ENCODE results near the gene PITPNC1. TPM values are rescaled to one million over a fixed set of nuclear protein-coding genes. Genes with fewer than 3 reads are reported as not detected.
"Not testable (repeated sequence)": the region's sequence is repeated elsewhere in the genome, so short reads cannot be mapped to it uniquely, and the experiment has no call there.

Gene PITPNC1
- total and polyA plus RNA-seq, 7 donors, result 3.0 to 15.7 (median 5.6) TPM

- intact Hi-C loops (cut with DNase I), result no loop called here
Observed at GRCh38 chr17:67639979-67640378, 262.9 kb downstream of the PITPNC1 start.

GRCh38 chr17:67642488-67642887, 265.4 kb downstream of the PITPNC1 start:
- Histone ChIP-seq H3K4me1 (peaks cover 0 to 8% (median 0%) of the 10 kb centered on the region in 4 donors), H3K27me3 (no peaks in the 10 kb centered on the region), H3K9me3 (no peaks in the 10 kb centered on the region), H3K27ac (no peak overlapping the region), H3K4me3 (no peak overlapping the region), H3K36me3 (no peaks in the 10 kb centered on the region)
- TF ChIP-seq POLR2A (IDR thresholded peaks at IDR 0.05) (no peak), POLR2AphosphoS5 (IDR thresholded peaks at IDR 0.05) (no peak), EP300 (IDR thresholded peaks at IDR 0.05) (no peak), CTCF (IDR thresholded peaks at IDR 0.05) (no peak)
- WGBS, 2 donors, result 94 to 96% methylated on average over 5 of the region's 5 CpGs
- DNase-seq, result no peak
- intact Hi-C loops (cut with DNase I), result no loop called here

More at GRCh38 chr17:67639979-67640378, 262.9 kb downstream of the PITPNC1 start:
- Histone ChIP-seq H3K27ac (peak overlapping the region in 3 of 4 donors; percentile 15 to 49 (median 34)), H3K4me3 (no peak overlapping the region), H3K4me1 (peaks cover 0 to 8% (median 0%) of the 10 kb centered on the region in 4 donors), H3K36me3 (no peaks in the 10 kb centered on the region), H3K27me3 (no peaks in the 10 kb centered on the region), H3K9me3 (no peaks in the 10 kb centered on the region)
- WGBS, 2 donors, result 81 to 82% methylated on average over 8 of the region's 8 CpGs
- DNase-seq, result no peak
- TF ChIP-seq POLR2A (IDR thresholded peaks at IDR 0.05), result no peak
- TF ChIP-seq POLR2AphosphoS5 (IDR thresholded peaks at IDR 0.05), result no peak
- TF ChIP-seq EP300 (IDR thresholded peaks at IDR 0.05), result no peak
- no peak for TF ChIP-seq CTCF (IDR thresholded peaks at IDR 0.05)

- Histone ChIP-seq H3K27me3 (no peaks in the 10 kb centered on the region), H3K36me3 (no peaks in the 10 kb centered on the region), H3K9me3 (no peaks in the 10 kb centered on the region), H3K27ac (no peak overlapping the region), H3K4me1 (no peaks in the 10 kb centered on the region), H3K4me3 (no peak overlapping the region)
- 89 to 94% methylated on average over 5 of the region's 5 CpGs for WGBS, 2 donors
- no peak for DNase-seq
- intact Hi-C loops (cut with DNase I), result no loop called here
- TF ChIP-seq POLR2AphosphoS5 (IDR thresholded peaks at IDR 0.05), result no peak
- TF ChIP-seq POLR2A (IDR thresholded peaks at IDR 0.05), result no peak
- no peak for TF ChIP-seq EP300 (IDR thresholded peaks at IDR 0.05)
- TF ChIP-seq CTCF (IDR thresholded peaks at IDR 0.05), result no peak
Observed at GRCh38 chr17:67644061-67644460, 267.0 kb downstream of the PITPNC1 start.

GRCh38 chr17:67645195-67645594, 268.1 kb downstream of the PITPNC1 start:
- H3K4me1 ChIP-seq; H3K36me3 ChIP-seq; H3K4me3 ChIP-seq; H3K27ac ChIP-seq; H3K9me3 ChIP-seq; intact Hi-C loops (cut with DNase I); H3K27me3 ChIP-seq; DNase-seq: not testable (repeated sequence)
- WGBS, 2 donors, result 98% methylated on average over 8 of the region's 8 CpGs

GRCh38 chr17:67646472-67646871, 269.4 kb downstream of the PITPNC1 start:
- intact Hi-C loops (cut with DNase I), result no loop called here
- Histone ChIP-seq H3K9me3 (no peaks in the 10 kb centered on the region), H3K4me3 (no peak overlapping the region), H3K36me3 (no peaks in the 10 kb centered on the region), H3K27ac (no peak overlapping the region), H3K4me1 (no peaks in the 10 kb centered on the region), H3K27me3 (no peaks in the 10 kb centered on the region)
- TF ChIP-seq CTCF (IDR thresholded peaks at IDR 0.05) (no peak), EP300 (IDR thresholded peaks at IDR 0.05) (no peak), POLR2AphosphoS5 (IDR thresholded peaks at IDR 0.05) (no peak), POLR2A (IDR thresholded peaks at IDR 0.05) (no peak)
- DNase-seq, result no peak
- WGBS, 2 donors, result 95 to 96% methylated on average over 6 of the region's 6 CpGs
